ENCODE measurements around the gene CCSER1. TPM values are rescaled to one million over a fixed set of nuclear protein-coding genes. Genes with fewer than 3 reads are reported as not detected.

CCSER1 gene
- total and polyA plus RNA-seq, 2 of the 8 experiments (the other 6 are each of a cell fraction or from before 2014, with no cell fraction given): 0.26 to 0.84 TPM

- TF ChIP-seq CTCF (IDR thresholded peaks at IDR 0.05; ENCODE audit: control extremely low read depth in 1 of 3, insufficient read depth in 1 of 3, low read depth in 1 of 3, low read length in 3 of 3) (peak; percentile 24 to 53 (median 52)), CHD1 (IDR thresholded peaks at IDR 0.05; ENCODE audit: low read depth, low read length) (no peak)
These were observed 113.1 kb downstream of the CCSER1 start (continued) for GRCh38 chr4:90240333-90240732.
